Kidney epithelial cell (primary cell): ENCODE measurements around the gene MTA1. TPM values are rescaled to one million over a fixed set of nuclear protein-coding genes. Genes with fewer than 3 reads are reported as not detected.

ENCODE experiments used
- DNase-seq: peaks from one replicate; pipeline ENCODE4 v3.0.0-alpha.2; 2010; ENCODE audit warnings: low read depth
- H3K27me3 ChIP-seq: 2 replicates; pipeline ENCODE4 v1.6.0; 2011; ENCODE audit warnings: low read length; ENCODE audit not compliant: control insufficient read depth, insufficient read depth
- H3K36me3 ChIP-seq: 2 replicates; pipeline ENCODE4 v1.5.1; 2011; ENCODE audit warnings: low read length; ENCODE audit not compliant: control insufficient read depth, insufficient read depth
- H3K4me3 ChIP-seq: 2 replicates; pipeline ENCODE4 v1.5.1; 2011; ENCODE audit warnings: low read depth, mild to moderate bottlenecking, control low read depth, low read length
- total RNA-seq: library from RNA; depleted of rRNA; stranded (reverse); fragments of >200 nt; gene quantifications from 2 replicates; pipeline ENCODE4 v1.2.3, GENCODE V29; 2015
- TF ChIP-seq, protein P1 (sequence below): IDR thresholded peaks from 2 replicates; pipeline ENCODE4 v1.5.1; 2011; ENCODE audit warnings: mild to moderate bottlenecking, moderate library complexity, low read length, control low read depth, inconsistent platforms; ENCODE audit not compliant: insufficient read depth, poor library complexity, severe bottlenecking

MTA1 gene
- total RNA-seq, 1 donor from 2014 or later: 68.3 TPM

DNA sequence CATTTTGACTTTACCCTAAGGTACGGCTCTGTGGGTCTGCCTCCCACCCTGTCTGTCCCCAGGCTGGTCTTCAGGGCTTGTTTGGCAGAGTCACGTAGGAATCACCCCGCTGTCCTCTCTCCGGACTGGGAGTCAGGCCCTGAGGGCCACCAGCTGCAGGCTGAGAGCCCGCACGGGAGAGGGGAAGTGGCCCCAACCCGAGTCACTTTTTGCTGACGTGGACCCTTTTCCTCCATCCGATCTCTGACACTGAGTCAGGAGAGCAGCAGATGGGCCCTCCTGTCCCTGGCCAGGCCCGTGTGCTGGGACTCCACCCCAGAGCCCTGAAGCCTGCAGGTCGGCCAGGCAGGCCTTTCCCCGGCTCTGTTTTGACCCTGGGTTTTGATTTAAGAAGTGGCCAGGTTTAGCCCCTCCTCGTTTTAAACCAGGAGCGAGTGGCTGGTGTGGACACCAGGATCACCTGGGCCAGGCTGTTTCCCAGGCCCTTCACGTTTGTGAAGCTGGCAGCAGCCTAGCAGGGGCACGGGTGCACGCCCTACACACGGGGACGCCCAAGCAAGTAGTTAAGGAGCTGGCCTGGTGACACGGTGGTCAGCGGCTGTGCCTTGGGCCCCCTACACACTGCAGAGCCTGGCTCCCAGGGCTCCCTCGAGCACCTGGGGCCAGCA lies 33.8 kb upstream of the MTA1 start:
- TF ChIP-seq, protein P1, sequence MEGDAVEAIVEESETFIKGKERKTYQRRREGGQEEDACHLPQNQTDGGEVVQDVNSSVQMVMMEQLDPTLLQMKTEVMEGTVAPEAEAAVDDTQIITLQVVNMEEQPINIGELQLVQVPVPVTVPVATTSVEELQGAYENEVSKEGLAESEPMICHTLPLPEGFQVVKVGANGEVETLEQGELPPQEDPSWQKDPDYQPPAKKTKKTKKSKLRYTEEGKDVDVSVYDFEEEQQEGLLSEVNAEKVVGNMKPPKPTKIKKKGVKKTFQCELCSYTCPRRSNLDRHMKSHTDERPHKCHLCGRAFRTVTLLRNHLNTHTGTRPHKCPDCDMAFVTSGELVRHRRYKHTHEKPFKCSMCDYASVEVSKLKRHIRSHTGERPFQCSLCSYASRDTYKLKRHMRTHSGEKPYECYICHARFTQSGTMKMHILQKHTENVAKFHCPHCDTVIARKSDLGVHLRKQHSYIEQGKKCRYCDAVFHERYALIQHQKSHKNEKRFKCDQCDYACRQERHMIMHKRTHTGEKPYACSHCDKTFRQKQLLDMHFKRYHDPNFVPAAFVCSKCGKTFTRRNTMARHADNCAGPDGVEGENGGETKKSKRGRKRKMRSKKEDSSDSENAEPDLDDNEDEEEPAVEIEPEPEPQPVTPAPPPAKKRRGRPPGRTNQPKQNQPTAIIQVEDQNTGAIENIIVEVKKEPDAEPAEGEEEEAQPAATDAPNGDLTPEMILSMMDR: no peak

DNA sequence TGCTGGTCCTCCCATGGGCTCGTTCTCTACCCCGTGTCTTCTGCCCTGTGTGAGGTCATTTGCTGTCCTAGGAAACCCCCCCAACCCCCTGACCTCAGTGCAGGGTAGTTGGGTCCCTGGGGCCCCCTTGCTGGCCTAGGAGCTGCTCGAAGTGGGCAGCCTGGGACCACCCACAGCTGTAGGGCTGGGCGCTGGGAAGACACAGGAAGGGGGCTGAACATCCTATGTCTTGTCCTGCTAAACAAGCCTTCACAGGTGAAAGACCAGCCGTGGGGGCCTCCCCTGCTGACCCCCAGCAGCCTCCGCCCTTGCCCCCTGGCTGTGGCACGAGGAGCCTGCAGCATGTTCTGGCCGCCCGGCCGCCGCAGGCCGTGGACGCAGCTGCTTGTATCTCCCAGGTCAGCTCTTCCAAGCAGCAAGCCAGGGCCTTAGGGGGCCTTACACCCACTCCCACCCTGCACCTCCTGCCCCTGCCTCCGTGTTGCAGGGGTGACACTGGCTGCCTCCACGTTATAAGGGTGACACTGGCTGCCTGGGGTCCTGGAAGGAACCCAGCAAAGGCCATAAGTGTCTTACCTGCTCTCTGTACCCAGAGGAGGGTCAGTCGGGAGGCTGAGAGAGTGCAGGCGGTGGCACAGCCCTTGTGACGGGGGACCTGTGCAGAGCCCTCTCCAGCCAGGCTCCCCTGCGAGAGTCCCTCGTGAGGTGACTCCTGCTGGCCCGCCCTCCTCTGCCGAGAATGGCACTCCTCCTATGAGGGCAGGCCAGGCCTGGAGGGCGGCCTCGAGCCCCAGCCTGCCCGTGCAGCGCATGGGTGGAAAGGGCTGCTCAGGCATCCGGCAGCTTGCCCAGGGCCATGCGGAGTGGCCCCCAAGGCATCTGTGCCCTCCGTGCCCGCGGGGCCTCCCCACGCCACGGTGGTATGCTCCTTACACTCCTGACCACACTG lies 32.8 kb upstream of the MTA1 start:
- DNase-seq: no peak
- TF ChIP-seq, protein P1: no peak
- H3K36me3 ChIP-seq: no peaks in the 10 kb centered on the region
- no peak overlapping the region for H3K4me3 ChIP-seq
- H3K27me3 ChIP-seq: no peaks in the 10 kb centered on the region

More for the DNA sequence above, 33.8 kb upstream of the MTA1 start:
- Histone ChIP-seq H3K36me3 (no peaks in the 10 kb centered on the region), H3K27me3 (no peaks in the 10 kb centered on the region), H3K4me3 (no peak overlapping the region)
- no peak for DNase-seq

DNA sequence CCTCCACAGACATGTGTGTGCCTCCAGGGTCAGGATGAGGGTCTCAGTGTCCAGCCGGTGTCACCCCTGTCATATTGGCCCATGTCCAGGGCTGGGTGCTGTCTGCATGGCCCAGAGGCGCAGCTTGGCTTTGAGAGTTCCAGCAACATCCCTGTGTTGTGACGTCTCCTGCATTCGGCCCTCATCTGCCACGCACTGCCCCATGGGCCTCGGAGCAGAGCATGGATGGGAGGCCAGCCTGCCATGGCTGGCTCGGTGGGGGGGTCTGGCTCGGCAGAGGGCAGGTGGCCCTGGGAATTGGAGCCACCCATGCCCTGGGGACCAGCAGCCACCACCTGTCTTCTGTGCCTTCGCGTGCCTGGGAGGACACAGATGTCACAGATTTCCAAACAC lies 32.1 kb upstream of the MTA1 start:
- Histone ChIP-seq H3K36me3 (no peaks in the 10 kb centered on the region), H3K4me3 (no peak overlapping the region), H3K27me3 (no peaks in the 10 kb centered on the region)
- DNase-seq: no peak
- TF ChIP-seq, protein P1: no peak

DNA sequence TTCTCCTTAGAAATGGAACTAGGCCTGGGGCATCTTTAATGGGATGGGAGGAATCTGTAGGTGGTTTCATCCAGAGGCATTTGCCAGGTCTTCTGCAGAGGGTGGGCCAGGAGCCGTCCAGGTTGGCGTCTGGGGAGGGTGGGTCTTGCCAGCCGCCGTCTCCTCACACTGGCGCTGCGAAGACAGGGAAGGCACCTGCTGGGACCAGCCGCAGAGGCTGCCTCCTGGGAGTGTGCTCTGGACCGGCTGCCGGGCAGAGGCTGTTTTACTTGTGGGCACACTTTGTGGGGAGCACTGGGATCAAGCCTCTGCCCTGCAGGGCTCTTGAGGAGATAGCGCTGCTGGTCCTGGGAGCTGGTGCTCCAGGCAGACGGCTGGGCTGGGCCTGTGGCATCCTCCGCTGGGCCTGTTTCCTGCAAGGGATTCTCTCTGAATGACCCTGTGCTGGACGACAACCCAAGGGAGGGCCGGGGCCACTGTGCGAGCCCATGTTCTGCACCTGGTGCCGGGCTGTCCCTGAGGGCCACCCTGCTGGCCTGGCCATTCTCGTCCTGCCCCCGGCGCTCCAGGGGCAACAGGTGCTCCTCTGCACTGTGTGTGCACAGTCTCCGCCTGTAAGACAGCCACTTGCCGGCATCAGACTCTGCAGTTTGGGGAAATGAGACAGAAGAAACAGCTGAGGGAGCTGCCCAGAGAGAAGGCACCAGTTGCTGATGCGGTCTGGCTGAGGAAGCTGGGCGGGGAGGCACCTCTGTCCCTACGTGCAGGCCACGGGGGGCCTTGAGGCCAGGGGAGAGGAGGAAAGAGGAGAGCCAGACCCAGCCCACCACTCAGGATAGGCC lies 31.3 kb upstream of the MTA1 start:
- no peak for DNase-seq
- no peaks in the 10 kb centered on the region for H3K36me3 ChIP-seq
- H3K4me3 ChIP-seq: no peak overlapping the region
- TF ChIP-seq, protein P1: no peak
- no peaks in the 10 kb centered on the region for H3K27me3 ChIP-seq

DNA sequence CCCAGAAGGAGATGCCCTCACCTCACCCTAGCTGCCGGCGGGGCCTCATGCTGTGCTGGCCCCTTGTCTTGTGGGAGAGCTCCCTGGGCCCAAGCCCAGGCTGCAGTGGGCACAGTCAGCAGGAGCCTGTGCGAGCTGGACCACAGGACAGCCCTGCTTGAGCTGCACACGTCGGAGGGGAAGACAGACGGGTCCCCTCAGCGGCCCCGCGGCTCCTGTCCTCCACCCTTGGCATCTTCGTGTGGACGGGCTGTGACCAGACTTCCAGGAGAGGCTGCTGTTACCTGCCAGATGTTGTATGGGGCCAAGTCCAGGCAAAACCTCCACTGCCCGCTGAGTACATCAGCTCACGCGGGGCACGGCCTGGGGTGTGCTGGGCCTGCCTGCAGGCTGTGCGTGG lies 30.7 kb upstream of the MTA1 start:
- no peaks in the 10 kb centered on the region for H3K27me3 ChIP-seq
- H3K4me3 ChIP-seq: no peak overlapping the region
- no peak for DNase-seq
- TF ChIP-seq, protein P1: no peak
- H3K36me3 ChIP-seq: no peaks in the 10 kb centered on the region
